Liver (tissue), 9 donors: ENCODE data around the gene RABGGTA. TPM values are rescaled to one million over a fixed set of nuclear protein-coding genes. Genes with fewer than 3 reads are reported as not detected.

Experiments used
- DNase-seq: peaks from one replicate; pipeline ENCODE4 v3.0.0-alpha.2; 2017; ENCODE audit warnings: low spot score
- H3K27ac ChIP-seq, 2 donors: one replicate each; pipeline ENCODE4 v1.7.0; 2013; ENCODE audit warnings: inconsistent platforms in 2 of 2, low read length in 2 of 2, control low read depth in 1 of 2, low read depth in 1 of 2, mild to moderate bottlenecking in 1 of 2
- H3K27me3 ChIP-seq, 4 donors: one replicate each; pipeline versions ENCODE4 v1.6.1 to v1.7.0; 2013; ENCODE audit warnings: low read length in 3 of 4, inconsistent platforms in 1 of 4, mild to moderate bottlenecking in 1 of 4, moderate library complexity in 1 of 4; ENCODE audit not compliant: control insufficient read depth in 4 of 4, insufficient read depth in 4 of 4
- H3K36me3 ChIP-seq, 4 donors: one replicate each; pipeline versions ENCODE4 v1.6.1 to v1.7.0; 2013; ENCODE audit warnings: low read length in 3 of 4, mild to moderate bottlenecking in 3 of 4, low read depth in 1 of 4, moderate library complexity in 1 of 4; ENCODE audit not compliant: control insufficient read depth in 4 of 4, insufficient read depth in 3 of 4
- H3K4me1 ChIP-seq, 4 donors: one replicate each; pipeline versions ENCODE4 v1.6.1 to v1.7.0; 2013; ENCODE audit warnings: low read length in 3 of 4, mild to moderate bottlenecking in 3 of 4, moderate library complexity in 1 of 4; ENCODE audit not compliant: control insufficient read depth in 4 of 4, insufficient read depth in 4 of 4
- H3K4me3 ChIP-seq, 3 donors: one replicate each; pipeline versions ENCODE4 v1.6.1 to v1.7.0; 2013; ENCODE audit warnings: low read length in 3 of 3, control low read depth in 1 of 3, low read depth in 1 of 3, mild to moderate bottlenecking in 1 of 3
- H3K9ac ChIP-seq, 2 donors: one replicate each; pipeline ENCODE4 v1.7.0; 2013; ENCODE audit warnings: low read length in 2 of 2, mild to moderate bottlenecking in 2 of 2, moderate library complexity in 2 of 2, control low read depth in 1 of 2, low read depth in 1 of 2
- H3K9me3 ChIP-seq, 4 donors: one replicate each; pipeline versions ENCODE4 v1.6.1 to v1.7.0; 2013; ENCODE audit warnings: low read length in 3 of 4; ENCODE audit not compliant: control insufficient read depth in 4 of 4
- ATF3 ChIP-seq: IDR thresholded peaks from 2 replicates; pipeline ENCODE4 v1.6.1; 2016; ENCODE audit warnings: antibody characterized with exemption
- CTCF ChIP-seq: fragments of 150-350 bp; IDR thresholded peaks from 2 replicates; pipeline ENCODE4 v1.5.1; 2017; ENCODE audit warnings: improper control_type of control experiment, low read depth, low read length; ENCODE audit not compliant: missing input control
- EGR1 ChIP-seq, 2 donors: IDR thresholded peaks; 2 replicates each; pipeline ENCODE4 v1.6.1; 2016 to 2018; ENCODE audit warnings: antibody characterized with exemption in 2 of 2, low read depth in 2 of 2
- FOXA1 ChIP-seq: IDR thresholded peaks from 2 replicates; pipeline ENCODE4 v1.6.1; 2016; ENCODE audit warnings: antibody characterized with exemption
- FOXA2 ChIP-seq: IDR thresholded peaks from 2 replicates; pipeline ENCODE4 v1.6.1; 2016; ENCODE audit warnings: antibody characterized with exemption
- GABPA ChIP-seq, 2 donors: IDR thresholded peaks in 1 of 2; conservative IDR thresholded peaks in 1 of 2; 2 replicates each; pipeline ENCODE4 v1.6.1; 2016; ENCODE audit warnings: antibody characterized with exemption in 2 of 2, mild to moderate bottlenecking in 1 of 2, moderate library complexity in 1 of 2
- HNF4A ChIP-seq, 2 donors: conservative IDR thresholded peaks; 2 replicates each; pipeline ENCODE4 v1.6.1; 2016; ENCODE audit warnings: antibody characterized with exemption in 2 of 2, mild to moderate bottlenecking in 2 of 2
- HNF4G ChIP-seq: IDR thresholded peaks from 2 replicates; pipeline ENCODE4 v1.6.1; 2016; ENCODE audit warnings: antibody characterized with exemption
- JUND ChIP-seq, 2 donors: IDR thresholded peaks; 2 replicates each; pipeline ENCODE4 v1.6.1; 2016; ENCODE audit warnings: antibody characterized with exemption in 2 of 2
- MAX ChIP-seq: IDR thresholded peaks from 2 replicates; pipeline ENCODE4 v1.6.1; 2016; ENCODE audit warnings: antibody characterized with exemption
- NR2F2 ChIP-seq: IDR thresholded peaks from 2 replicates; pipeline ENCODE4 v1.6.1; 2016; ENCODE audit warnings: antibody characterized with exemption
- RAD21 ChIP-seq, 2 donors: IDR thresholded peaks; 2 replicates each; pipeline ENCODE4 v1.6.1; 2016; ENCODE audit warnings: antibody characterized with exemption in 2 of 2, mild to moderate bottlenecking in 2 of 2
- RXRA ChIP-seq, 2 donors: IDR thresholded peaks; 2 replicates each; pipeline ENCODE4 v1.6.1; 2017 to 2018; ENCODE audit warnings: antibody characterized with exemption in 2 of 2, mild to moderate bottlenecking in 1 of 2
- SP1 ChIP-seq: IDR thresholded peaks from 2 replicates; pipeline ENCODE4 v1.6.1; 2018; ENCODE audit warnings: antibody characterized with exemption, mild to moderate bottlenecking
- TAF1 ChIP-seq: conservative IDR thresholded peaks from 2 replicates; pipeline ENCODE4 v1.6.1; 2016; ENCODE audit warnings: antibody characterized with exemption, mild to moderate bottlenecking
- YY1 ChIP-seq: IDR thresholded peaks from 2 replicates; pipeline ENCODE4 v1.6.1; 2016; ENCODE audit warnings: antibody characterized with exemption, mild to moderate bottlenecking
- ZBTB33 ChIP-seq: IDR thresholded peaks from 2 replicates; pipeline ENCODE4 v1.6.1; 2016; ENCODE audit warnings: antibody characterized with exemption
- WGBS: extraction: QIAGEN DNeasy Blood & Tissue Kit; methylation state at CpG from one replicate; pipeline ENCODE4 v1.1.7; 2013; 5-methylcytosine and 5-hydroxymethylcytosine counted together
- polyA plus RNA-seq, 2 donors: library from polyadenylated mRNA; stranded (reverse) in 1 of 2; unstranded in 1 of 2; fragments of 200-250 nt in 1 of 2; fragments of >200 nt in 1 of 2; fragmentation: Nextera tagmentation in 1 of 2; extraction: Ambion mirVana in 1 of 2; gene quantifications; one replicate each; pipeline versions ENCODE4 v1.2.1 to v1.2.3, GENCODE V29; 2013 to 2015
- total RNA-seq, 2 donors: library from RNA; depleted of rRNA; stranded (reverse); fragments of >200 nt; gene quantifications; one replicate each; pipeline ENCODE4 v1.2.3, GENCODE V29; 2014
- TF ChIP-seq, protein P1 (sequence below): IDR thresholded peaks from 2 replicates; pipeline ENCODE4 v1.6.1; 2016; ENCODE audit warnings: antibody characterized with exemption, mild to moderate bottlenecking
- donor health status: healthy.
- donor health status: healthy.
- donor health status: healthy.
- donor health status: healthy.
- donor health status: healthy.

Gene RABGGTA
- total and polyA plus RNA-seq, 4 donors: 7.5 to 19.7 (median 13.2) TPM

GRCh38 chr14:24308342-24309124 lies 37.1 kb upstream of the RABGGTA start:
- H3K27me3 ChIP-seq: no peaks in the 10 kb centered on the region
- no peaks in the 10 kb centered on the region for H3K9me3 ChIP-seq
- WGBS: 57% methylated on average over 7 of the region's 7 CpGs
- DNase-seq: no peak
- H3K4me1 ChIP-seq: peaks cover 31 to 79% (median 67%) of the 10 kb centered on the region in 4 donors
- peak overlapping the region; percentile 9 to 43 for H3K9ac ChIP-seq
- peak; percentile 12 to 14 for TF ChIP-seq RXRA (IDR thresholded peaks at IDR 0.05)
- TF ChIP-seq ATF3: no peak
- TF ChIP-seq FOXA2: no peak
- H3K36me3 ChIP-seq: peaks cover 4 to 30% (median 21%) of the 10 kb centered on the region in 4 donors
- peak overlapping the region; percentile 92 to 97 for H3K27ac ChIP-seq
- H3K4me3 ChIP-seq: no peak overlapping the region

DNA sequence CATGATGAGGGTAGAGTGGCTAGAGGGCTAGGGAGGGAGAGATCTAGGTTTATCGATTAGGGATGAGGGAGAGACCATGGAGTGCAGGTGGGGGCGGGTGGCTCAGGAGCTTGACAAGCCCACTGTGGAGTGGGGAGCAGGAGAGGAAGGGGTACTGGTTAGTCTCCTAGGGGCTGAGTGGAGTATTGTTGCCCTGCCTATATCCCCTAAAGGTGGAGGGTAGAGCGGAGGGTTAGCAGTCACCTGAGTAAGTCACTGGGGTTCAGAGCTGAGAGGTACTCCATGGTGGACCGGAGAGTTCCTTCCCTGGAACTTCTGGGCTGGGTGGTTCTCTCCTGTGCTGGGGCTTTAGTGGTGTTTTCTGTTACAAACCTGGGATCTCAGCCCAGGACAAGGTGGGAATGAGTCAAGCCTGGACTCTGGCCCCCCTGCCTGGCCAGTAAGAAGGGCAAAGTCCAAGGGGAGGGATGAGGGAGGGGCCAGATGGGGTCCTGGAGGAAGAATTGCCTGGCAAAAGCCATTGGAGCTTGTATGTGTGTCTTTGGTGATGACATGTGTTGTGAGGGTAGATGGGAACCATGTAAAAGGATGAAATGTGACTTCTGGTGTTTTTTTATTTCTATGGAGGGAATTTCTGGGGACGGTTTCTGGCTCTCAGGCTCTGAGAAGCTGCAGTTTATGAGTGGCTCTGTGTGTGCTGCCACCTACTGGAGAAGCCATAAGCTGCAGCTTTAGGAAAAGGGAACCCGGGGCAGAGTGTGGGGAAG lies 36.4 kb upstream of the RABGGTA start, which contains the start of gene CIDEB:
Gene CIDEB, minus strand, starts transcription at position 403 of the 767 bp plus-strand sequence. Its CDS starts 119 bp downstream, at position 284.
- 25% methylated on average over 6 of the region's 6 CpGs for WGBS
- peak; percentile 96 for TF ChIP-seq TAF1
- TF ChIP-seq YY1: peak; percentile 56
- peak; percentile 100 for TF ChIP-seq HNF4A (conservative IDR thresholded peaks at IDR 0.05)
- peak; percentile 50 for TF ChIP-seq ZBTB33
- TF ChIP-seq ATF3: peak; percentile 96
- TF ChIP-seq EGR1 (IDR thresholded peaks at IDR 0.05; ENCODE audit: low read depth in 2 of 2): peak in 1 of 2 donors; percentile 30
- TF ChIP-seq SP1: peak; percentile 98
- TF ChIP-seq NR2F2: no peak
- TF ChIP-seq FOXA2: peak; percentile 19
- TF ChIP-seq RAD21 (IDR thresholded peaks at IDR 0.05): peak; percentile 69 to 74
- TF ChIP-seq RXRA (IDR thresholded peaks at IDR 0.05): peak; percentile 70 to 76
- peak; percentile 99 for TF ChIP-seq HNF4G
- TF ChIP-seq FOXA1: peak; percentile 10
- TF ChIP-seq GABPA (IDR thresholded peaks at IDR 0.05 in 1 of 2, conservative IDR thresholded peaks at IDR 0.05 in 1 of 2): peak in 1 of 2 donors; percentile 34
- TF ChIP-seq CTCF: peak; percentile 77
- peak; percentile 96 to 98 for TF ChIP-seq JUND (IDR thresholded peaks at IDR 0.05)
- TF ChIP-seq, protein P1, sequence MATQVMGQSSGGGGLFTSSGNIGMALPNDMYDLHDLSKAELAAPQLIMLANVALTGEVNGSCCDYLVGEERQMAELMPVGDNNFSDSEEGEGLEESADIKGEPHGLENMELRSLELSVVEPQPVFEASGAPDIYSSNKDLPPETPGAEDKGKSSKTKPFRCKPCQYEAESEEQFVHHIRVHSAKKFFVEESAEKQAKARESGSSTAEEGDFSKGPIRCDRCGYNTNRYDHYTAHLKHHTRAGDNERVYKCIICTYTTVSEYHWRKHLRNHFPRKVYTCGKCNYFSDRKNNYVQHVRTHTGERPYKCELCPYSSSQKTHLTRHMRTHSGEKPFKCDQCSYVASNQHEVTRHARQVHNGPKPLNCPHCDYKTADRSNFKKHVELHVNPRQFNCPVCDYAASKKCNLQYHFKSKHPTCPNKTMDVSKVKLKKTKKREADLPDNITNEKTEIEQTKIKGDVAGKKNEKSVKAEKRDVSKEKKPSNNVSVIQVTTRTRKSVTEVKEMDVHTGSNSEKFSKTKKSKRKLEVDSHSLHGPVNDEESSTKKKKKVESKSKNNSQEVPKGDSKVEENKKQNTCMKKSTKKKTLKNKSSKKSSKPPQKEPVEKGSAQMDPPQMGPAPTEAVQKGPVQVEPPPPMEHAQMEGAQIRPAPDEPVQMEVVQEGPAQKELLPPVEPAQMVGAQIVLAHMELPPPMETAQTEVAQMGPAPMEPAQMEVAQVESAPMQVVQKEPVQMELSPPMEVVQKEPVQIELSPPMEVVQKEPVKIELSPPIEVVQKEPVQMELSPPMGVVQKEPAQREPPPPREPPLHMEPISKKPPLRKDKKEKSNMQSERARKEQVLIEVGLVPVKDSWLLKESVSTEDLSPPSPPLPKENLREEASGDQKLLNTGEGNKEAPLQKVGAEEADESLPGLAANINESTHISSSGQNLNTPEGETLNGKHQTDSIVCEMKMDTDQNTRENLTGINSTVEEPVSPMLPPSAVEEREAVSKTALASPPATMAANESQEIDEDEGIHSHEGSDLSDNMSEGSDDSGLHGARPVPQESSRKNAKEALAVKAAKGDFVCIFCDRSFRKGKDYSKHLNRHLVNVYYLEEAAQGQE: peak; percentile 90
- no peak for TF ChIP-seq MAX
- H3K27ac ChIP-seq: peak within 1 kb of the TSS; percentile 92 to 97
- peak within 1 kb of the TSS; percentile 80 to 98 for H3K9ac ChIP-seq
- peaks cover 4 to 32% (median 21%) of the 10 kb centered on the region in 4 donors for H3K36me3 ChIP-seq
- H3K4me3 ChIP-seq: peak within 1 kb of the TSS; percentile 55 to 78 (median 70)
- H3K27me3 ChIP-seq: no peaks in the 10 kb centered on the region
- H3K9me3 ChIP-seq: no peaks in the 10 kb centered on the region
- DNase-seq: peak; percentile 75
- H3K4me1 ChIP-seq: peaks cover 32 to 84% (median 73%) of the 10 kb centered on the region in 4 donors
